DMS79 (cell line): ENCODE measurements around the gene POLR3F.
"Not testable (repeated sequence)": the region's sequence is repeated elsewhere in the genome, so short reads cannot be mapped to it uniquely, and the experiment has no call there.

ENCODE experiments used
- DNase-seq: peaks from one replicate; lab custom pipeline; 2025; lab: John Stamatoyannopoulos, UW

The POLR3F gene

GRCh38 chr20:18506744-18507143, 39.6 kb downstream of the POLR3F start:
- peak; percentile 42 for DNase-seq

- peak; percentile 96 for DNase-seq
Observed at GRCh38 chr20:18507218-18508191, 40.3 kb downstream of the POLR3F start, which contains the start of gene SEC23B. Gene SEC23B (plus strand): TSS chr20:18507940. CDS start chr20:18510836, 2,896 bp downstream.

- no peak for DNase-seq
Observed at GRCh38 chr20:18511571-18511970, 44.4 kb downstream of the POLR3F start.

- DNase-seq: no peak
Observed at GRCh38 chr20:18513208-18513607, 46.0 kb downstream of the POLR3F start.

GRCh38 chr20:18514127-18514526, 46.9 kb downstream of the POLR3F start:
- no peak for DNase-seq

GRCh38 chr20:18515973-18516372, 48.8 kb downstream of the POLR3F start:
- no peak for DNase-seq

- DNase-seq: not testable (repeated sequence)
Observed at GRCh38 chr20:18522066-18522465, 54.9 kb downstream of the POLR3F start.

- no peak for DNase-seq
Observed at GRCh38 chr20:18523066-18523465, 55.9 kb downstream of the POLR3F start.

- no peak for DNase-seq
Observed at GRCh38 chr20:18524646-18525045, 57.5 kb downstream of the POLR3F start.

GRCh38 chr20:18526761-18527160, 59.6 kb downstream of the POLR3F start:
- DNase-seq: not testable (repeated sequence)

GRCh38 chr20:18527339-18527738, 60.1 kb downstream of the POLR3F start:
- DNase-seq: no peak

GRCh38 chr20:18527836-18528235, 60.6 kb downstream of the POLR3F start:
- no peak for DNase-seq

GRCh38 chr20:18529041-18529440, 61.9 kb downstream of the POLR3F start:
- no peak for DNase-seq

GRCh38 chr20:18532626-18533025, 65.4 kb downstream of the POLR3F start:
- no peak for DNase-seq

GRCh38 chr20:18533491-18533890, 66.3 kb downstream of the POLR3F start:
- DNase-seq: no peak

- DNase-seq: no peak
Observed at GRCh38 chr20:18533978-18534644, 66.9 kb downstream of the POLR3F start.
